NB4 (cell line): ENCODE measurements around the gene RAB8A.
A peak's percentile ranks its signal among the peaks of the same experiment; 100 is the strongest.

Experiments
- DNase-seq: peaks from one replicate; pipeline ENCODE4 v3.0.0; 2010; ENCODE audit warnings: low read depth
- H3K4me3 ChIP-seq: one replicate; pipeline ENCODE4 v1.5.1; 2011; ENCODE audit warnings: mild to moderate bottlenecking, low read depth, low read length, moderate library complexity
- MAX ChIP-seq: IDR thresholded peaks from 2 replicates; pipeline ENCODE4 v1.6.1; 2011; ENCODE audit warnings: low read depth, low read length
- MYC ChIP-seq: IDR thresholded peaks from 2 replicates; pipeline ENCODE4 v1.6.1; 2011; ENCODE audit warnings: low read depth, low read length
- POLR2A ChIP-seq: IDR thresholded peaks from 2 replicates; pipeline ENCODE4 v1.6.1; 2011; ENCODE audit warnings: mild to moderate bottlenecking; ENCODE audit not compliant: insufficient read length; ENCODE audit errors: extremely low read depth
- TF ChIP-seq, protein P1 (sequence below): IDR thresholded peaks from one replicate; pipeline ENCODE4 v1.5.1; 2012; ENCODE audit warnings: low read depth, low read length

The RAB8A gene

DNA sequence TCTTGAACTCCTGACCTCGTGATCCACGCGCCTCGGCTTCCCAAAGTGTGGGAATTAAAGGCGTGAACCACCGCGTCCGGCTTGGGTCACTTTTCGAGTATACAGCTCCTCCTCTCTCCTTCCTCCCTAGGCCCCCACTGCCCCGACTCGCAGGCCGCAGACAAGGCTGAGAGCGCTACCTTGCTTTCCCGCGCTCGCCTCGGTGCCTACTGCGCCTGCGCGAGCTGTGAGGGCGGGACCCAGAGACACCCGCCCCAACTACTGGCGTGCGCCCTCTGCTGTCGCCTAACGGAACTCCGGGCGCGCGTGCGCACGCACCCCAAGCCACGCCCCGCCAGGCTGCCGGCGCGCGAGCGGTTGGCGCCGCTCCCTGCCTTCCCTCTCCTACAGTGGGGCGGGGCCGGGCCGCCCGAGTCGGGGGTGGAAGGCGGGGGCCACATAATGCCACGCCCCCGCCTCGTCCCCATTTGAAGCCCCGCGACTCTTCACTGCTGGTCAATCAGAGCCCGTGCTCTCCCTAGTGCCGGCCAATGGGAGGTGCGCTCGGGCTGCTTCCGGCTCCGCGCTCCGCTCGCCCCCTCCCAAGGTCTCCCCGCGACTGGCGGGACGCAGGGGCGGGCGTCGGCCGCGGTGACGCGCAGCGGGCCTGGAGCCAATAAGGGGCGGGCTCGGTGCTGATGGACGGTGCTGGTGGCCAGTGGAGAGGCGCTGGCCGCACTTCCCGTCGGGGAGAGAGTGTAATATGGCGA, at the start of gene RAB8A:
TSS of gene RAB8A (plus strand) at position 730 of the 749 bp plus-strand sequence. CDS start at position 743, 13 bp downstream.
- TF ChIP-seq, protein P1, sequence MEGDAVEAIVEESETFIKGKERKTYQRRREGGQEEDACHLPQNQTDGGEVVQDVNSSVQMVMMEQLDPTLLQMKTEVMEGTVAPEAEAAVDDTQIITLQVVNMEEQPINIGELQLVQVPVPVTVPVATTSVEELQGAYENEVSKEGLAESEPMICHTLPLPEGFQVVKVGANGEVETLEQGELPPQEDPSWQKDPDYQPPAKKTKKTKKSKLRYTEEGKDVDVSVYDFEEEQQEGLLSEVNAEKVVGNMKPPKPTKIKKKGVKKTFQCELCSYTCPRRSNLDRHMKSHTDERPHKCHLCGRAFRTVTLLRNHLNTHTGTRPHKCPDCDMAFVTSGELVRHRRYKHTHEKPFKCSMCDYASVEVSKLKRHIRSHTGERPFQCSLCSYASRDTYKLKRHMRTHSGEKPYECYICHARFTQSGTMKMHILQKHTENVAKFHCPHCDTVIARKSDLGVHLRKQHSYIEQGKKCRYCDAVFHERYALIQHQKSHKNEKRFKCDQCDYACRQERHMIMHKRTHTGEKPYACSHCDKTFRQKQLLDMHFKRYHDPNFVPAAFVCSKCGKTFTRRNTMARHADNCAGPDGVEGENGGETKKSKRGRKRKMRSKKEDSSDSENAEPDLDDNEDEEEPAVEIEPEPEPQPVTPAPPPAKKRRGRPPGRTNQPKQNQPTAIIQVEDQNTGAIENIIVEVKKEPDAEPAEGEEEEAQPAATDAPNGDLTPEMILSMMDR: peak; percentile 72
- TF ChIP-seq MYC (peak; percentile 71), MAX (peak; percentile 49), POLR2A (peak; percentile 23)
- peak within 1 kb of the TSS; percentile 90 for H3K4me3 ChIP-seq
- DNase-seq: peak; percentile 99

DNA sequence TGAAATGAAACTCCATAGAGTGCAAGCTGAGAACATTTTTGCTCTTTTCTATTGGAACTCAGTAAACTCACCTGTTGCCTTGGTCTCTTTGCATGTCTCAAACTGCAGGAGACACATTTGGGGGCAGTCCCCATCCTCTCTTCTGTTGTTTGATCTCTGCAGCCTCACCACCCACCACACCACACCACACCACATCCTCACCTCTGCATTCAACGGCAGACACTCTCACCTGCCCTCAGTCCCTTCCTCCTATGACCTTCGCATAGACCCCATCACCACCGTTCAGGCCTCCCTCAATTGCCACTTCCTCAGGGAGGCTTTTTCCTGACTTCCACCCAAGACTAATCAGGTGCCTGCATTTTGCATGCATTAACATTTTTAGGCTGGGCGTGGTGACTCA, 49.7 kb upstream of the RAB8A start:
- DNase-seq: no peak
- no peak overlapping the region for H3K4me3 ChIP-seq
- TF ChIP-seq MAX (no peak), MYC (no peak), POLR2A (no peak)
- TF ChIP-seq, protein P1: no peak

DNA sequence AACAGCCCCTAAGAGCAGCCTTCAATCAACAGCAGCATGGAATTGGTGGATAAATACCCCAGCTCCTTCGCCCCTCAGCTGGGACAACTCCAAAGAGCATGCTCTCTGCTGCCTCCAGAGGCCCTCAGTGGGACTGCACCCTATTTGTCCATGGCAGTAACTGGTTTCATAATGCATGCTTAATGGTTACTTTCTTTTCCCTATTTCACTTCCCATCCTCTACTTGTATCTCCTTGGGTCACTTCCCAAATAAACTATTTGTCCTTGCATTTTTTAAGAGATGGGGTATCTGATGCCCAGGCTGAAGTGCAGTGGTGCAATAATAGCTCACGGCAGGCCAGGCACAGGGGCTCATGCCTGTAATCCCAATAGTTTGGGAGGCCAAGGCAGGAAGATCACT, 48.9 kb upstream of the RAB8A start:
- H3K4me3 ChIP-seq: no peak overlapping the region
- DNase-seq: peak; percentile 74
- TF ChIP-seq POLR2A: no peak
- TF ChIP-seq, protein P1: peak; percentile 94
- TF ChIP-seq MYC: no peak
- no peak for TF ChIP-seq MAX

DNA sequence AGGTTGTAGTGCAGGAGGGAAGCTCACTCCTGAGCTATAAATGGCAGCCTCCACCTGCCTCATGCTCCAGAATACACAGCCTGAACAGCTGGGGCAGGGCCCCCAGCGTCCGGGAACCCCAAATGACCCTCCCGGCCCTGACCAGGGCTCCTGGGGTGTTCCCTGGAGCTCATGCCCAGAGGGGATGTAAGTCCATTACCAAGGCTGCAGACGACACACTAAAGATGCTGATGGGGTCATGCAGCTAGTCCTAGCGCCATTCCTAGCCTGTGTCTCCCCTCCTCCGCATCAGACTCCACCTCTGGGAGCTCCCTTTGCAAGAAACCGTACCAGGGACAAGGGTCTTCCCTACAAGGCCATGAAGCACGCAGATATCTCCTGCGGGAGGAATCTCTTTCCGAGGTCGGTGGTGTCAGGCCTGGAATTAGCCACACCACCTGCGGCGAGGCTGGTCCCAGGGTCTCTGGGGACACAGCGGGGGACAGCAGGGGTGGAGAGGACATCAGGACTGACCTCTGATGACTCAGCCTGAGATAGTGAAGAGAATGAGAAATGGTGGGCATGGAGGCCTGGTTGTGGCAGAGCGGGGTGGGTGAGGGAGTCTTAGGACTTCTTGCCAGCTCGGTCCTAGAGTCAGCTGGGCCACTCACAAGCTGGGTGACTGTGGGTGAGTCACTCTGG, 47.3 kb upstream of the RAB8A start:
- no peak for DNase-seq
- H3K4me3 ChIP-seq: no peak overlapping the region
- TF ChIP-seq, protein P1: no peak
- no peak for TF ChIP-seq MYC
- no peak for TF ChIP-seq MAX
- no peak for TF ChIP-seq POLR2A

DNA sequence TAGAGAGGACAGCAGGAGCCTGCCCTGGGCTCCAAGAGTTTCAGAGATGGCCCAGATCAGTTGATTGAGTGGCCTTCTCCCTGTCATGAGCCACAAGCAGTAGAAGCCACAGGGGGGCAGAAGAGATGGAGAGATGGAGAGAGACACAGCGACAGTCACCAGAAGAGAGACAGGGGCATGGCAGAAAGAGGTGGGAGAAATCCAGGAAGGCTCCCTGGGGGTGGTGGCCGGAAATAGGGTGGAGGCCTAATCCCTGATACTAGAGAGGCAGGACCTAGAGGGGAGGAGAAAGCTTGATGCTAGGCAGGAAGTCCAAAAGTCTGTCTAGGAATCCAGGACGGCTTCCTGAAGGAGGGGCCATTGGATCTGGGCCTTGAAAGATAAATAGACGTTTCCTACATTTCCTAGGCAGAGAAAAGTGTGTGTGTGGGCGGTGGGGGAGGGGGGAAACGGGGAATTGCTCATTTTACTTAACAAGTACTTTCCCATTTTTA, 45.0 kb upstream of the RAB8A start:
- H3K4me3 ChIP-seq: no peak overlapping the region
- TF ChIP-seq POLR2A: no peak
- TF ChIP-seq MAX: peak; percentile 40
- TF ChIP-seq, protein P1: peak; percentile 52
- DNase-seq: peak; percentile 82
